GM21825 (cell line): Measurements from ENCODE around the gene NOP53.
A peak's percentile ranks its signal among the peaks of the same experiment; 100 is the strongest.
"Not testable (repeated sequence)": the region's sequence is repeated elsewhere in the genome, so short reads cannot be mapped to it uniquely, and the experiment has no call there.

Source experiments
- ATAC-seq: cut with Tn5 transposase; IDR thresholded peaks from one replicate; pipeline ENCODE4 v1.9.1; 2021; ENCODE audit warnings: mild to moderate bottlenecking, moderate library complexity; ENCODE audit not compliant: unreplicated experiment

NOP53 gene

GRCh38 chr19:47745010-47745901 lies at the start of gene NOP53:
Gene NOP53, plus strand, starts transcription at chr19:47745546. Its CDS starts 14 bp downstream, at chr19:47745560.
- peak; percentile 59 for ATAC-seq

- ATAC-seq: no peak
Observed at GRCh38 chr19:47696635-47697034, 48.7 kb upstream of the NOP53 start.

- no peak for ATAC-seq
Observed at GRCh38 chr19:47697863-47698609, 47.3 kb upstream of the NOP53 start.

GRCh38 chr19:47698631-47699359 lies 46.6 kb upstream of the NOP53 start:
- ATAC-seq: no peak

GRCh38 chr19:47699360-47699917 lies 45.9 kb upstream of the NOP53 start:
- no peak for ATAC-seq

- no peak for ATAC-seq
Observed at GRCh38 chr19:47700934-47701716, 44.2 kb upstream of the NOP53 start.

GRCh38 chr19:47701717-47702552 lies 43.4 kb upstream of the NOP53 start:
- ATAC-seq: no peak

GRCh38 chr19:47702671-47703070 lies 42.7 kb upstream of the NOP53 start:
- no peak for ATAC-seq

- ATAC-seq: no peak
Observed at GRCh38 chr19:47703301-47703700, 42.0 kb upstream of the NOP53 start.

- ATAC-seq: no peak
Observed at GRCh38 chr19:47704024-47704423, 41.3 kb upstream of the NOP53 start.

GRCh38 chr19:47704656-47705055 lies 40.7 kb upstream of the NOP53 start:
- ATAC-seq: no peak

GRCh38 chr19:47707135-47707925 lies 38.0 kb upstream of the NOP53 start:
- no peak for ATAC-seq

- no peak for ATAC-seq
Observed at GRCh38 chr19:47711652-47712242, 33.6 kb upstream of the NOP53 start.

- ATAC-seq: no peak
Observed at GRCh38 chr19:47713046-47714021, 32.0 kb upstream of the NOP53 start, which contains the start of gene EHD2. Gene EHD2, plus strand, starts transcription at chr19:47713422. Its CDS starts 3,191 bp downstream, at chr19:47716613.

- ATAC-seq: no peak
Observed at GRCh38 chr19:47714339-47714738, 31.0 kb upstream of the NOP53 start.

- not testable (repeated sequence) for ATAC-seq
Observed at GRCh38 chr19:47714855-47715254, 30.5 kb upstream of the NOP53 start.
